ENCODE data around the gene PWWP2A.
"Not testable (repeated sequence)": the region's sequence is repeated elsewhere in the genome, so short reads cannot be mapped to it uniquely, and the experiment has no call there.

DNA sequence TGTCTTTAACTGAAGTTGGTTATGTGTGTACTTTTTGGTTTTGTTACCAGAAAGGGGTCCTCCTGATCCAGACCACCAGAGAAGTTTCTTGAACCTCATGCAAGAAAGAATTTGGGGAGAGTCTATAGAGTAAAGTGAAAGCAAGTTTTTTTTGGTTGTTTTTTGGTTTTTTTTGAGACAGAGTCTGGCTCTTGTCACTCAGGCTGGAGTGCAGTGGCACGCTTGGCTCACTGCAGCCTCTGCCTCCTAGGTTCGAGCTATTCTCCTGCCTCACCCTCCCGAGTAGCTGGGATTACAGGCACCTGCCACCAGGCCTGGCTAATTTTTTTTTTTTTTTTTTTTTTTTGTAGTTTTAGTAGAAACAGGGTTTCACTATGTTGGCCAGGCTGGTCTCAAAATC, 41.6 kb upstream of the PWWP2A start:
- TF ChIP-seq POLR2A (IDR thresholded peaks at IDR 0.05; ENCODE audit: low read depth, low read length); TAF1 (IDR thresholded peaks at IDR 0.05; ENCODE audit: borderline replicate concordance, low read depth, low read length); POLR2AphosphoS5 (IDR thresholded peaks at IDR 0.05; ENCODE audit: low read depth, low read length): not testable (repeated sequence)
